Peyer's patch (tissue), 4 donors: ENCODE data around the gene FBXO7.

Experiments
- POLR2A ChIP-seq, 2 donors: fragments of 450-650 bp; IDR thresholded peaks; one replicate each; pipeline ENCODE4 v1.5.1; 2017; ENCODE audit warnings: antibody characterized with exemption in 2 of 2, mild to moderate bottlenecking in 2 of 2, moderate library complexity in 2 of 2
- TF ChIP-seq, protein P1 (sequence below), 6 experiments: fragments of 450-650 bp in 4 of 6; fragments of 200-600 bp in 2 of 6; sonication (generic) in 1 of 6; IDR thresholded peaks; one replicate each; pipeline ENCODE4 v1.5.1; 2017 to 2019; ENCODE audit warnings: antibody characterized with exemption in 6 of 6, mild to moderate bottlenecking in 3 of 6, moderate library complexity in 1 of 6

DNA sequence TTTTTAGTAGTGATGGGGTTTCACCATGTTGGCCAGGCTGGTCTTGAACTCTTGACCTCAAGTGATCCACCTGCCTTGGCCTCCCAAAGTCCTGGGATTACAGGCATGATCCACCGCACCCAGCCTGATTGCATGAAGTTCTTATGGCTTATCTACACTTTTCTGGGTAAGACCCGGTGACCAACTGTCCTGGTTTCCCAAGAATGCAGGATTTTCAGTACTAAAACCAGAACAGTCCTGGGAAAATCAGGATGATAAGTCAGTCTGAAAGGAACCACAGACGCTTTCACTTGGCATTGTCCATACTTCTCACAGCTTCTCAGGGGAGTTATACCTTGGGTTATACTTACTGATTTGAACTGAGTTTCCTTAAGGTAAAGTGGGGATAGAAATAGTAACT, 8.9 kb upstream of the FBXO7 start:
- no peak for TF ChIP-seq POLR2A (IDR thresholded peaks at IDR 0.05)
- TF ChIP-seq, protein P1, sequence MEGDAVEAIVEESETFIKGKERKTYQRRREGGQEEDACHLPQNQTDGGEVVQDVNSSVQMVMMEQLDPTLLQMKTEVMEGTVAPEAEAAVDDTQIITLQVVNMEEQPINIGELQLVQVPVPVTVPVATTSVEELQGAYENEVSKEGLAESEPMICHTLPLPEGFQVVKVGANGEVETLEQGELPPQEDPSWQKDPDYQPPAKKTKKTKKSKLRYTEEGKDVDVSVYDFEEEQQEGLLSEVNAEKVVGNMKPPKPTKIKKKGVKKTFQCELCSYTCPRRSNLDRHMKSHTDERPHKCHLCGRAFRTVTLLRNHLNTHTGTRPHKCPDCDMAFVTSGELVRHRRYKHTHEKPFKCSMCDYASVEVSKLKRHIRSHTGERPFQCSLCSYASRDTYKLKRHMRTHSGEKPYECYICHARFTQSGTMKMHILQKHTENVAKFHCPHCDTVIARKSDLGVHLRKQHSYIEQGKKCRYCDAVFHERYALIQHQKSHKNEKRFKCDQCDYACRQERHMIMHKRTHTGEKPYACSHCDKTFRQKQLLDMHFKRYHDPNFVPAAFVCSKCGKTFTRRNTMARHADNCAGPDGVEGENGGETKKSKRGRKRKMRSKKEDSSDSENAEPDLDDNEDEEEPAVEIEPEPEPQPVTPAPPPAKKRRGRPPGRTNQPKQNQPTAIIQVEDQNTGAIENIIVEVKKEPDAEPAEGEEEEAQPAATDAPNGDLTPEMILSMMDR (IDR thresholded peaks at IDR 0.05) = no peak
